Smooth muscle cell (in vitro differentiated cells): Measurements from ENCODE around the gene COL7A1. TPM values are rescaled to one million over a fixed set of nuclear protein-coding genes. Genes with fewer than 3 reads are reported as not detected.

Experiments
- DNase-seq: peaks from one replicate; lab custom pipeline; 2025; ENCODE audit not compliant: unreplicated experiment; lab: John Stamatoyannopoulos, UW
- H2AFZ ChIP-seq: fragments of 200-600 bp; sonication (generic); 2 replicates; pipeline ENCODE4 v1.6.0; 2016; ENCODE audit warnings: antibody characterized with exemption, low read depth, mild to moderate bottlenecking
- H3F3A ChIP-seq: fragments of 200-600 bp; sonication (generic); 2 replicates; pipeline ENCODE4 v1.6.0; 2017; ENCODE audit warnings: antibody characterized with exemption, low read depth
- H3K27ac ChIP-seq: fragments of 200-600 bp; sonication (generic); 2 replicates; pipeline ENCODE4 v1.5.1; 2016; ENCODE audit warnings: low read depth, mild to moderate bottlenecking
- H3K27me3 ChIP-seq: fragments of 200-600 bp; sonication (generic); 2 replicates; pipeline ENCODE4 v1.6.1; 2016; ENCODE audit warnings: low read depth, mild to moderate bottlenecking
- H3K36me3 ChIP-seq: fragments of 200-600 bp; sonication (generic); 2 replicates; pipeline ENCODE4 v1.5.1; 2016; ENCODE audit warnings: low read depth
- H3K4me1 ChIP-seq: fragments of 200-600 bp; sonication (generic); 2 replicates; pipeline ENCODE4 v1.5.1; 2016; ENCODE audit warnings: low read depth
- H3K4me2 ChIP-seq: fragments of 200-600 bp; sonication (generic); 2 replicates; pipeline ENCODE4 v1.6.0; 2016; ENCODE audit warnings: mild to moderate bottlenecking
- H3K4me3 ChIP-seq: fragments of 200-600 bp; sonication (generic); 2 replicates; pipeline ENCODE4 v1.5.1; 2016; ENCODE audit warnings: mild to moderate bottlenecking
- H3K79me2 ChIP-seq: fragments of 200-600 bp; sonication (generic); 2 replicates; pipeline ENCODE4 v1.6.0; 2016; ENCODE audit warnings: low read depth, mild to moderate bottlenecking
- H3K9ac ChIP-seq: fragments of 200-600 bp; sonication (generic); 2 replicates; pipeline ENCODE4 v1.6.0; 2016; ENCODE audit warnings: low read depth
- H3K9me3 ChIP-seq: fragments of 200-600 bp; sonication (generic); replicated peaks from 2 replicates; pipeline ENCODE4 v1.5.1; 2016; ENCODE audit warnings: low read depth
- H4K20me1 ChIP-seq: fragments of 200-600 bp; sonication (generic); 2 replicates; pipeline ENCODE4 v1.6.0; 2016; ENCODE audit warnings: low read depth
- WGBS: methylation state at CpG from one replicate; pipeline ENCODE4 v1.1.7; 2016; ENCODE audit warnings: low lambda C conversion rate; 5-methylcytosine and 5-hydroxymethylcytosine counted together
- polyA plus RNA-seq: library from polyadenylated mRNA; unstranded; fragments of >200 nt; fragmentation: Nextera tagmentation; extraction: Ambion mirVana; gene quantifications from 2 replicates; pipeline ENCODE4 v1.2.1, GENCODE V29; 2016
- total RNA-seq: library from RNA; depleted of rRNA; stranded (reverse); fragments of >200 nt; gene quantifications from 2 replicates; pipeline ENCODE4 v1.2.3, GENCODE V29; 2014
- TF ChIP-seq, protein P1 (sequence below): fragments of 200-600 bp; sonication (generic); IDR thresholded peaks from 2 replicates; pipeline ENCODE4 v1.5.1; 2017; ENCODE audit warnings: borderline replicate concordance, mild to moderate bottlenecking, antibody characterized with exemption; ENCODE audit not compliant: insufficient read depth, poor library complexity, severe bottlenecking

COL7A1 gene
- total and polyA plus RNA-seq, 2 experiments from 2014 or later = 57.3 to 80.7 TPM

DNA sequence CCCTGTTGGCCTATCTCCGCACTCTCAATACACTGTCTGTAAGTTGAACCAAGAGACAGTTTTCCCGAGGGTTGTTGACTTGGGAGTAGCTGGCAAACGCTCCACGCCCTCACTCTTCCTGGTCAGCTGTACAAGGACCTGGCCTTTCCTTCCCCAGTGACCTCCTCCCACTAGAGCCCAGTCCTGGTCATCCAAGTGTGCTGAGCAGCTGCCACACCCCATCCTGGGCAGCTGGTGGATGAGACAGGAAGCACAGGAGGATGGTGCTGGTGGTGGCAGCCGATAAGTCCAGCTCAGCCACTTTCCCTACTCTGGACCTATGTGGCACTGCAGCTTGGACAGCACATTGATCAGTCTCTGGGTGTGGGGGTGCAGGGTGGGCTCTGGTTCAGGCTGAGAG lies 58.3 kb downstream of the COL7A1 start:
- H3K9ac ChIP-seq = no peak overlapping the region
- H3K27me3 ChIP-seq = no peaks in the 10 kb centered on the region
- no peaks in the 10 kb centered on the region for H3K4me1 ChIP-seq
- H3K4me2 ChIP-seq = no peak overlapping the region
- H3K36me3 ChIP-seq = peaks cover 19% of the 10 kb centered on the region
- 98% methylated on average over 5 of the region's 5 CpGs for WGBS
- H3F3A ChIP-seq = no peaks in the 10 kb centered on the region
- no peak overlapping the region for H3K27ac ChIP-seq
- H4K20me1 ChIP-seq = peaks cover 89% of the 10 kb centered on the region
- no peak overlapping the region for H3K4me3 ChIP-seq
- no peaks in the 10 kb centered on the region for H3K79me2 ChIP-seq
- TF ChIP-seq, protein P1, sequence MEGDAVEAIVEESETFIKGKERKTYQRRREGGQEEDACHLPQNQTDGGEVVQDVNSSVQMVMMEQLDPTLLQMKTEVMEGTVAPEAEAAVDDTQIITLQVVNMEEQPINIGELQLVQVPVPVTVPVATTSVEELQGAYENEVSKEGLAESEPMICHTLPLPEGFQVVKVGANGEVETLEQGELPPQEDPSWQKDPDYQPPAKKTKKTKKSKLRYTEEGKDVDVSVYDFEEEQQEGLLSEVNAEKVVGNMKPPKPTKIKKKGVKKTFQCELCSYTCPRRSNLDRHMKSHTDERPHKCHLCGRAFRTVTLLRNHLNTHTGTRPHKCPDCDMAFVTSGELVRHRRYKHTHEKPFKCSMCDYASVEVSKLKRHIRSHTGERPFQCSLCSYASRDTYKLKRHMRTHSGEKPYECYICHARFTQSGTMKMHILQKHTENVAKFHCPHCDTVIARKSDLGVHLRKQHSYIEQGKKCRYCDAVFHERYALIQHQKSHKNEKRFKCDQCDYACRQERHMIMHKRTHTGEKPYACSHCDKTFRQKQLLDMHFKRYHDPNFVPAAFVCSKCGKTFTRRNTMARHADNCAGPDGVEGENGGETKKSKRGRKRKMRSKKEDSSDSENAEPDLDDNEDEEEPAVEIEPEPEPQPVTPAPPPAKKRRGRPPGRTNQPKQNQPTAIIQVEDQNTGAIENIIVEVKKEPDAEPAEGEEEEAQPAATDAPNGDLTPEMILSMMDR = no peak
- H3K9me3 ChIP-seq = no peaks in the 10 kb centered on the region
- DNase-seq = no peak
- no peak overlapping the region for H2AFZ ChIP-seq

DNA sequence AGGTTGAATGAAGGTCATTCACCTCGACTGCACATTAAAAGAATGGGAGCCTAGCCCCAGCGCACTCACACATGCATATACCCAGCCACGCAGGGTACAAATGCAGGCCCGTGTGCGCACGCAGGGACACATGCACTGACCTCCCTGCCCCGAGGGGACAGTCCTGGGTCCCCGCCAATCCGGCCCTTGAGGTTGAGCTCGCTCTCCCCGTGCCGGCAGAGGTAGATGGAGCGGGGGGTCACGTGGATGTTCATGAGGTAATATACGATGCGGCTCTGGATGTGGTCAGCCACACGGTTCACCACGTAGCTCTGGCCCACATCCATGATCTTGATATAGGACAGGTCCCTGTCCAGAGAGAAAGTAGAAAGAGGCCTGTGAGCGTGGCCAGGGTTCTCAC lies 59.0 kb downstream of the COL7A1 start:
- no peak overlapping the region for H2AFZ ChIP-seq
- H3K4me1 ChIP-seq = no peaks in the 10 kb centered on the region
- no peak for DNase-seq
- TF ChIP-seq, protein P1 = no peak
- H3K9me3 ChIP-seq = no peaks in the 10 kb centered on the region
- 97% methylated on average over 19 of the region's 19 CpGs for WGBS
- no peaks in the 10 kb centered on the region for H3K27me3 ChIP-seq
- H3K4me3 ChIP-seq = no peak overlapping the region
- no peaks in the 10 kb centered on the region for H3K79me2 ChIP-seq
- H3K36me3 ChIP-seq = peaks cover 19% of the 10 kb centered on the region
- H4K20me1 ChIP-seq = peaks cover 82% of the 10 kb centered on the region
- no peaks in the 10 kb centered on the region for H3F3A ChIP-seq
- no peak overlapping the region for H3K4me2 ChIP-seq
- no peak overlapping the region for H3K9ac ChIP-seq
- H3K27ac ChIP-seq = no peak overlapping the region

DNA sequence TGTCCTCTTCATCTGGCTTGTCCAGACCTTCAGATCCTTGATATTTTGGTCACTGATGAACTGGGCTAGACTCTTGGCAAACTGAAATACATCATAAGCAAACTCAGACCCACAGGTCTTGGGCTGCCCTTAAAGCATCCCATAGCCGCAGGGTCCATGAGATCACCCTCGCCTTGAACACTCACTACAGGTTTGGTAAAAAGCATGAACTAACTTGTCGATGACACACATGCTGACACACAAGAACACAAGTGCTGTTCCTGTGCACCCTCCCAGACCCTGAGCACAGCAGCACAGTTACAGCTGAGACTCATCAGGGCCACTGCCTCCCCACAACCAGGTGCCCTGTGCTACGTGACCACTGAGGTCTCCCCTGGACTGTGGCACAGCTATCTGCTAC lies 59.6 kb downstream of the COL7A1 start:
- no peaks in the 10 kb centered on the region for H3K79me2 ChIP-seq
- peaks cover 77% of the 10 kb centered on the region for H4K20me1 ChIP-seq
- H3K4me3 ChIP-seq = no peak overlapping the region
- no peak overlapping the region for H3K27ac ChIP-seq
- WGBS = 100% methylated on average over 4 of the region's 4 CpGs
- H2AFZ ChIP-seq = no peak overlapping the region
- TF ChIP-seq, protein P1 = no peak
- no peak for DNase-seq
- H3K9ac ChIP-seq = no peak overlapping the region
- H3F3A ChIP-seq = no peaks in the 10 kb centered on the region
- H3K36me3 ChIP-seq = peaks cover 19% of the 10 kb centered on the region
- no peak overlapping the region for H3K4me2 ChIP-seq
- H3K27me3 ChIP-seq = no peaks in the 10 kb centered on the region
- no peaks in the 10 kb centered on the region for H3K4me1 ChIP-seq
- no peaks in the 10 kb centered on the region for H3K9me3 ChIP-seq

DNA sequence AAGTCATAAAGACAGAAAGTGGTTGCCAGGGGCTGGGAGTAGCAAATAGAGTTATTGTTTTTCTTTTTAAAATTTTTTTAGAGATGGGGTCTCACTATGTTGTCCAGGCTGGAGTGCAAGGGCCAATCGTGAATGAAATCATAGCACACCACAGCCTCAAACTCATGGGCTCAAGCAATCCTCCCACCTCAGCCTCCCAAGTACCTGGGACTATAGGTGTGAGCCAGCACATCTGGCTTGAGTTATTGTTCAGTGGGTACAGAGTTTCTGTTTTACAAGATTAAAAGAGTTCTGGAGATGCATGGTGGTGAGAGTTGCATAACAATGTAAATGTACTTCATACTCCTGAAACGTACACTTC lies 62.2 kb downstream of the COL7A1 start:
- Histone ChIP-seq H3K79me2 (no peaks in the 10 kb centered on the region), H2AFZ (no peak overlapping the region), H3K9me3 (no peaks in the 10 kb centered on the region), H3K4me3 (no peak overlapping the region), H3K36me3 (peaks cover 29% of the 10 kb centered on the region), H3K4me1 (no peaks in the 10 kb centered on the region), H3K4me2 (no peak overlapping the region), H3F3A (no peaks in the 10 kb centered on the region), H4K20me1 (peaks cover 71% of the 10 kb centered on the region), H3K27me3 (no peaks in the 10 kb centered on the region), H3K9ac (no peak overlapping the region), H3K27ac (no peak overlapping the region)
- TF ChIP-seq, protein P1 = no peak
- 100% methylated on average over 2 of the region's 2 CpGs for WGBS
- no peak for DNase-seq
